GM19035 (cell line): Measurements from ENCODE around the gene JAGN1.
"Not testable (repeated sequence)": the region's sequence is repeated elsewhere in the genome, so short reads cannot be mapped to it uniquely, and the experiment has no call there.

Experiments used
- ATAC-seq: cut with Tn5 transposase; IDR thresholded peaks from one replicate; pipeline ENCODE4 v1.9.1; 2021; ENCODE audit not compliant: unreplicated experiment

Gene JAGN1

DNA sequence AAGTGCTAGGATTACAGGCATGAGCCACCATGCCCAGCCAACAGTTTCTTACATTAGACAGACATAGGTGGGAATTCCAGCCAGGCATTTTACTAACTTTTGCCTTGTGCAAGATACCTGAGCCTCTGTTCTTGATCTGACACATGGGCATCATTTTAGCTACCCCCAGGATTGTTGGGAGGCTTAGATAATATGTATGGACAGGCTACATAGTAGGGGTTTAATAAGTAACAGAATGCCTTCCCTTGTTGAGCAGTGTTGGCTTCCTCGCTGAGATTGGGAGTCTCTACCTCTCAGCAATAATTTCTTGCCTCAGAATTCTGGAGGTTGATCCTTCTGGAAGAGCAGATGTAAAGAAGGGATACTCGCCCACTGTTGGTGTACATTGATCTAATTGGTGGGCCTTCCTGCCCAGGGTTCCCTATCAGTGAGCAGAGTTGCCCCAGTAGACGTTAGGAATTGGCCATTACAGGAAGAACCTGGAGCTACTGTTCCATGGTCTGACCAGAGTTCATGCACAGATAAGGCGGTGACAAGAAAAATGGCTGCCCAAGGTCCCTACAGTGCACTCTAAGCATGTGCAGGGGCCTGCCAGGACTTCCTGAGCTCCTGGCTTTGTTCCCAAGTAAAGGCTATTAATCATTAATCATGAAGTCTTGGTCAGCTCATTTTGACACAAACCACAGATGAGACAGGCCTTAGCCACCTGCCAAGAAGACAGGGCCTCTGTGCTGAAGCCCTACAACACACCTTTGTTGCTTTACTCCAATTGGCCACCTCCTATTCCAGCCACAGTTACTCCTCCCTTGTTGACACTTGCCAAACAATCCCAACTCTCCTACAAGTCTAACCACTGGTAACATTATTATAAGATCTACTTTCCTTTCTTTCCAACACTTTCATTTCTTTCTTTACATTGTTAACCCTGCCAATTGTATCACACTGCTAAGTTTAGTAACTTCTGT is 7.3 kb downstream of the JAGN1 start:
- no peak for ATAC-seq

DNA sequence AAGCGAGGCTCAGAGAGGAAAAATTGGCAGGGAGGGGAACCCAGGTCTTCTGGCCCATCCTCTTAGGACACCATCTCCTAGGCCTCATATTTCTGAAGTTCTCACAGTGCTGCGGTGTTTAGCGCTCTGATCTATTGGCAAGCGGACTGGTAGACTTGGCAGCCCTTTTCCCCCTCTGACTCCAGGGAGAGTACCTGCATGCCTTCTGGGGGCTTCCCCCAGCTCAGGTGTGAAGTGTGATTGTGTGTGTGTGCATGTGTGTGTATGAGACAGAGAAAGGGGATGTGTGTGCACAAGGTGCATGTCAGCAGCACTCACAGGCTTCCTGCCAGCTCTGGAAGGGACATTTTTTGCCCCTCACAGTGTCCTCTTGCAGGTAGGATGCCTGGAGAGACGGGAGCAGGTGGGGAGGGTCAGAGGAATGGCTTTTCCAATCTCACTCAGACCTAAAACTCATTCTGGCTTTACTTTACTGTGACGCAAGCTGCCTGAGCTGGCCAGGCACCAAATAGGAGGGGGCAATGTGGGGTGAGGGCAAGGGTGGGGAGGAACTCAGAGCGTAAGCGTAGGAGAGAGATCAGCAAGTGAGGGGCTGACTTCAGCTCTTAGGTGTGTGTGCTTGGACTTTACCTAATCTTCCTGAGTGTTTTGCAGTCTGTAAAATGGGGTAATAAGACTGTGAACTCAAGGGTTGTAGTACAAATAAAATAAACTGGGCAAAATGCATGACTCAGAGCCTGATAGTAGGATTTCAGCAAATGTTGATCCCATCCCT is 8.2 kb downstream of the JAGN1 start:
- no peak for ATAC-seq

GRCh38 chr3:9899289-9899791 is 8.9 kb downstream of the JAGN1 start:
- ATAC-seq, result no peak

GRCh38 chr3:9900965-9901415 is 10.6 kb downstream of the JAGN1 start:
- ATAC-seq, result not testable (repeated sequence)

DNA sequence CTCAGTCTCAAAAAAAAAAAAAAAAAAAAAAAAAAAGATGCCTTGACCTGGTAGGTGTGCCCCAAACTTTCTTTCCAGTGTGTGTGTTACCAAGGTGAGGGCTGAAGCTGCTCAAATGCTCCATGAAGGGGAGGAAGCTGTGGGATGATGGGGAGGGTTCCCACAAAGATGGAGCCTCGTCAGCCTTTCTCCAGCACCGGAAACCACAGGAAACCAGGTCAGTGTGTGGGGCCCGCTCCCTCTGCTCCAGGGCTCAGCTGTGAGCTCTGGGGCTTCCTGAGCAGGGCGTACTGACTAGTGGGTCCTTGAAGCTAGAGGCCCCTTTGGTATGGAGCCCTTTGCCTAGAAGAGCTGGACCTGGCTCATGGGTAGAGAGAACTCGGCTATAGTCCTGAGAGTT is 11.6 kb downstream of the JAGN1 start:
- ATAC-seq, result no peak

GRCh38 chr3:9902372-9903237 is 12.2 kb downstream of the JAGN1 start, which contains the start of gene IL17RE:
TSS of gene IL17RE (plus strand) at chr3:9902848. CDS start at chr3:9902933, 85 bp downstream.
- no peak for ATAC-seq

- ATAC-seq, result no peak
Measured at GRCh38 chr3:9903238-9903624, 12.8 kb downstream of the JAGN1 start.

DNA sequence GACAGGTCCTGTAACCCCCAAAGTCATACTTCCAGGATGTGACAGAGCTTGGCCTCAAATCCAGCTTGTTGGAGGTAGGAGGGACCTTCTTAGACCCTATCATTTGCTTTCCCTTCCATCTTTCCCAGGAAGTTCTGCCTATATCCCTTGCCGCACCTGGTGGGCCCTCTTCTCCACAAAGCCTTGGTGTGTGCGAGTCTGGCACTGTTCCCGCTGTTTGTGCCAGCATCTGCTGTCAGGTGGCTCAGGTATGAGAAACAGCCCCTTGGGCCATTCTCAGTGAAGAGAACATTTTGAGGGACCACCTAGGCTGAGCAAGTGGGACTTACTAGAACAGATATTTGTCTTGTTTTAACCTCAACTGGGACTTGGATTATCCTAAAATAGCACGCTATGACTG is 13.5 kb downstream of the JAGN1 start:
- no peak for ATAC-seq

DNA sequence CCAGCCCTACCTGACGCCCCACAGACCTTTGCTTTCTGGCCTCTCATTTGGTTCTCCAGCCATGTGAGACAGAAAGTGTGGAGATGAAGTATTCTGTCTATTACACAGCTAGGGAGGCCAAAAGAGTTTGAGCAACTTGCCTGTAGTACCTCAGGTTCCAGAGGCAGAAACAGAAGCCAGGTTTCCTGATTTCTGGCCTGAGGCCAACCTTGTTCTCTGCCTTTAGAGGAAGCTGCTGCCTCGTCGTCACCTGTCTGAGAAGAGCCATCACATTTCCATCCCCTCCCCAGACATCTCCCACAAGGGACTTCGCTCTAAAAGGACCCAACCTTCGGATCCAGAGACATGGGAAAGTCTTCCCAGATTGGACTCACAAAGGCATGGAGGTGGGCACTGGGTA is 16.1 kb downstream of the JAGN1 start:
- ATAC-seq, result no peak

- no peak for ATAC-seq
Measured at GRCh38 chr3:9908286-9908685, 17.9 kb downstream of the JAGN1 start.

DNA sequence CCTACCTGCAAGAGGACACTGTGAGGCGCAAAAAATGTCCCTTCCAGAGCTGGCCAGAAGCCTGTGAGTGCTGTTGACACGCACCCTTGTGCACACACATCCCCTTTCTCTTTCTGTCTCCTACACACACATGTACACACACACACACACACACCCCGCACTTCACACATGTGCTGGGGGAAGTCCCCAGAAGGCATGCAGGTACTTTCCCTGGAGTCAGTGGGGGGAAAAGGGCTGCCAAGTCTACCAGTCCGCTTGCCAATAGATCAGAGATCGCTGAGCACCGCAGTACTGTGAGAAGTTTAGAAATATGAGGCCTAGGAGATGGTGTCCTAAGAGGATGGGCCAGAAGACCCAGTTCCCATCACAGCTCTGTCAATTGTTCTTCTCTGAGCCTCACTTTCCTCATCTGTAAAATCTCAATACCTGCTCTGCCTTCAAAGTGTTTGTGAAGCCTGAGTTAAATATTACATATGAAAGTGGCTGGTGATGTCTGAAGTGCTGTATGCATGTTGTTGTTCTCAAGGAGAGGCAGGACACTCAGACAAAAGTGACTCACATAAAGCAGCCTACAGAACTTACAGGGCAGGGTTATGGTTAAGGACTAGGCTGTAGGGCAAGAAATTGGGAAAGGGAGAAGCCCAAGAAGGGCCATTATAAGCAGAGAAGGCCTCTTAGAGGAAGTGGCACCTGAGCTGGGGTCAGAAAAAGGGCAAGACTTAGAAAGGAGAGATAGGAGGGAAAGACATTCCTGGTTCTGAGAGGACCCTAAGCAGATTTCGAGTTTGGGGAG is 19.0 kb downstream of the JAGN1 start:
- no peak for ATAC-seq

DNA sequence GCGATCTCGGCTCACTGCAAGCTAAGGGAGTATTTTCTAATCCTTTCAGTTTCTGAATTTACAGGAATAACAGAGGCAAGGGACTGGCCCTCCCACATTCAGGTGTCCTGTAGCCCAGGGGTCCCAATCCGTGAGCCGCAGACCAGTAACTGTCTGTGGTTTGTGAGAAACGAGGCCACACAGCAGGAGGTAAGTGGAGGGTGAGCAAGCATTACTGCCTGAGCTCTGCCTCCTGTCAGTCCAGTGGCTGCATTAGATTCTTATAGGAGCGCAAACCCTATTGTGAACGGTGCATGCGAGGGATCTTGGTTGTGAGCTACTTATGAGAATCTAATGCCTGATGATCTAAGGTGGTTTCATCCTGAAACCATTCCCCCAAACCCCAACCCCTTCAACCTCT is 21.5 kb downstream of the JAGN1 start:
- no peak for ATAC-seq

- no peak for ATAC-seq
Measured at GRCh38 chr3:9912294-9912935, 22.0 kb downstream of the JAGN1 start.

GRCh38 chr3:9913601-9914000 is 23.2 kb downstream of the JAGN1 start:
- ATAC-seq, result no peak

GRCh38 chr3:9914011-9914410 is 23.6 kb downstream of the JAGN1 start:
- ATAC-seq, result no peak

DNA sequence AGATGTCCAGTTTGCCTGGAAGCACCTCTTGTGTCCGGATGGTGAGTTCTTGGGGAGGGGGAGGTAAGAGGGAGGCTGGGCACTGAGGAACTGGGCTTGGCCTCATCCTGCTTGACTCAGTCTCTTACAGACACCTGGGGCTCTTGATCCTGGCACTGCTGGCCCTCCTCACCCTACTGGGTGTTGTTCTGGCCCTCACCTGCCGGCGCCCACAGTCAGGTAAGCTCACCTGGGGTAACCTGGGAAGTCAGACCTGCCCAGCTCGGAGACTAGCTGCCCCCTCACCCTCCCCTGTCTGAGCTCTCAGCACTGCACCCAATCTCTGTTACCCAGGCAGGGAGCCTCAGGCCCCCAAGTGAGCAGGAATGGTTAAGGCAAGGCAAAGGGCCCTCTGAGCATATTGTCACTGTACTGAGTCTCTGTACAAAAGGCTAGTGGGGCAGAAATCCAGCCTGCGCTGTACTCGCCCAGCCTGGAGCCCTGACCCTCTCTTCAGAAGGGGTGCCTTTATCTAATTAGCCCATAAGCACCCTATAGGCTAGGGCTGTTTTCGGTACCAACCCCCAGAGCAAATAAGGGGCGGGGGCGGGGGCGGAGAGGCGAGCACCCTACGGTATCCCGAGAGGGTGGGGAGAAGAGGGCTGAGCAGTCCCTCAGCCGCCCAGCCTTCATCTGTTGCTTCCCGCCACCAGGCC is 24.3 kb downstream of the JAGN1 start:
- ATAC-seq, result no peak

GRCh38 chr3:9915254-9916141 is 25.1 kb downstream of the JAGN1 start:
- ATAC-seq, result no peak

DNA sequence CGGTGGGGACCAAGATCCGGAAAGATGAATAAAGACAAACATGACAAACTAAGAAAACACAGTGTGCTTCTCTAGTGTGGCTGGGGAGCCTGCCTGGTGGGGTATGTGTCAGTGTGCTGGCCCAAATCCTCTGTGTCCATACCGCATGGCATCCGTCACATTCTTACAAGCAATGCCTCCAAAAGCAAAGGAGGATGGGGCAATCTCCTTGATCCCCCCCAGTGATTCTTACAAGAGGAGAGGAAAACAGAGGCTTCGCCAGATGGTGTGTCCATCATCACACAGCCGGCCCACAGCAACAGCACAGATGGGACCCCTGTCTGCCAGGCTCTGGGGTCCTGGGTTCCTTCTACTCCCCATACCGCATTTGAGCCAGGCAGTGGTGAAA is 25.9 kb downstream of the JAGN1 start:
- no peak for ATAC-seq
